ENCODE data around the gene ZNF581.
A peak's percentile ranks its signal among the peaks of the same experiment; 100 is the strongest.

Gene ZNF581

GRCh38 chr19:55643003-55643886, at the start of gene ZNF581:
Gene ZNF581, plus strand, starts transcription at chr19:55643649. Its CDS starts 923 bp downstream, at chr19:55644572.
- peak; percentile 81 for DNase-seq

GRCh38 chr19:55594996-55595545, 48.4 kb upstream of the ZNF581 start:
- DNase-seq, result no peak

GRCh38 chr19:55596304-55596703, 47.1 kb upstream of the ZNF581 start:
- no peak for DNase-seq

GRCh38 chr19:55597501-55597921, 45.9 kb upstream of the ZNF581 start:
- DNase-seq, result no peak

GRCh38 chr19:55598034-55598433, 45.4 kb upstream of the ZNF581 start:
- DNase-seq, result no peak

- DNase-seq, result peak; percentile 95
These were observed 44.6 kb upstream of the ZNF581 start for GRCh38 chr19:55598719-55599467.

- peak; percentile 98 for DNase-seq
These were observed 44.0 kb upstream of the ZNF581 start, which contains the start of gene FIZ1 for GRCh38 chr19:55599468-55599841. Gene FIZ1, minus strand, starts transcription at chr19:55599517. Its CDS starts 1,652 bp downstream, at chr19:55597865.

- DNase-seq, result peak; percentile 91
These were observed 43.4 kb upstream of the ZNF581 start, which contains the start of gene ZNF524 for GRCh38 chr19:55599842-55600661. Gene ZNF524, plus strand, starts transcription at chr19:55600288. Its CDS starts 1,825 bp downstream, at chr19:55602113.

- no peak for DNase-seq
These were observed 42.8 kb upstream of the ZNF581 start for GRCh38 chr19:55600662-55601028.

GRCh38 chr19:55601084-55601483, 42.4 kb upstream of the ZNF581 start:
- DNase-seq, result no peak

- no peak for DNase-seq
These were observed 41.1 kb upstream of the ZNF581 start for GRCh38 chr19:55602104-55603001.

GRCh38 chr19:55603115-55603514, 40.3 kb upstream of the ZNF581 start:
- no peak for DNase-seq

GRCh38 chr19:55603581-55604292, 39.7 kb upstream of the ZNF581 start:
- DNase-seq, result no peak

GRCh38 chr19:55605207-55605636, 38.2 kb upstream of the ZNF581 start:
- peak; percentile 98 for DNase-seq

GRCh38 chr19:55605637-55606470, 37.6 kb upstream of the ZNF581 start, which contains the start of gene ZNF865:
Gene ZNF865, plus strand, starts transcription at chr19:55605647. Its CDS starts 7,972 bp downstream, at chr19:55613619.
- DNase-seq, result peak; percentile 73

GRCh38 chr19:55606471-55606787, 37.0 kb upstream of the ZNF581 start:
- DNase-seq, result no peak

- DNase-seq, result no peak
These were observed 36.6 kb upstream of the ZNF581 start for GRCh38 chr19:55606817-55607216.

GRCh38 chr19:55609326-55609725, 34.1 kb upstream of the ZNF581 start:
- DNase-seq, result no peak

- no peak for DNase-seq
These were observed 32.0 kb upstream of the ZNF581 start for GRCh38 chr19:55611300-55611982.
